ENCODE results near the gene KMT2A.
"Not testable (repeated sequence)": the region's sequence is repeated elsewhere in the genome, so short reads cannot be mapped to it uniquely, and the experiment has no call there.

Gene KMT2A

GRCh38 chr11:118435290-118435892 is 901 bp upstream of the KMT2A start:
- peak; percentile 87 for DNase-seq

GRCh38 chr11:118436639-118437207 is 431 bp downstream of the KMT2A start:
- peak; percentile 68 for DNase-seq

GRCh38 chr11:118437208-118438125 is 1.2 kb downstream of the KMT2A start:
- DNase-seq = peak; percentile 79

DNA sequence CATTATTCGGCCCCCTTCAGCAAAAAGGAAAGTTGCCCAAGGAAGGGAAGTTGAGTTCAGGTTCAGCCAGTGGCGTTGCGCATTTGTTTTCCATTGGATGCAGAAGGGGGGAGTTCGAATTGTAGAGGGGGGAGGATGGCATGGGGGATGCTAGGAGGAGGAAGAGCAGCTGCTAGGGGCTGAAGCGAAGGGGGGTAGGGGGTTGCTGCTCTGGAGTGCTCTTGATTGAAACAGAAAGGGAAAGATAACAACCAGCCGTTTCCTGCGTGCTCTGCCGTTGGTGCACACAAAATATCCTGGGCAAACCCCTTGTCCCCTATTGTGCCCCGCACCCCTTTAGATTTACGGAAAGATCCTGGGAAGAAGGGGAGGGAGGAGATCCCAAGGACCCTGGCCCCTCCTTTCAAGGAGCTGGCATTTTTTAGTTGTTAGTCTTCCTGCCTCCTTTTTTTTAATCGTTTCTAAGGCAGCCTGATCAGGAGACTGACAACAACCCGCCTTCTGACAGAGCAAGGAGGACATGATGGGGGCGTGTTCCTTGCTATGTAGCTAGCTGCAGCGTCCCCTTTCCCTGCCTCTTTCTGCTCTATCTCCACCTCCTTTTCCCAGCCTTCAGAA is 2.1 kb downstream of the KMT2A start:
- peak; percentile 37 for DNase-seq

GRCh38 chr11:118439646-118440045 is 3.4 kb downstream of the KMT2A start:
- DNase-seq = no peak

DNA sequence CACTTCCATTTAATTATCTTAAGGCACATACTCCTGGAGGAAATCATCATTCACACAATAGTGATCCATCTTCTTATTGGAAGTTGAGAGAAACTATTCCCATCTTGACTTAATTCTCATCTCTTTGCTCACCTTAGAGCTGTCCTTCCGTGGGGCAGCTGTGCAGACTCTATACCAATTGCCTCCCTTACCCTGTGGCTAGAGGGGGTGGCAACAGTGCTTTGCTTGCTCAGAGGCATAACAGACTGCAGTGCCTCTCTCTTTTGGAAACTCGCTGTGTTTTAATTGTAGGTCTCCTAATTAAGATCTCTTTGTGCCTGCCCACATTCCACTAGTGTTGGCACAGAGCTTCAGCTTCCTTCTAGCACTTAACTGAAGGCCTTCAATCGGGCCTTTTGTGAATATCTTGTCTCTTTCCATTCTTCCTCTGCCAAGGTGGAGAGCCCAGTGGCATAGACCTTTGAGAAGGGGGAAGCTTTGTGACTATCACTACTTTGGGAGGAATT is 5.5 kb downstream of the KMT2A start:
- no peak for DNase-seq

DNA sequence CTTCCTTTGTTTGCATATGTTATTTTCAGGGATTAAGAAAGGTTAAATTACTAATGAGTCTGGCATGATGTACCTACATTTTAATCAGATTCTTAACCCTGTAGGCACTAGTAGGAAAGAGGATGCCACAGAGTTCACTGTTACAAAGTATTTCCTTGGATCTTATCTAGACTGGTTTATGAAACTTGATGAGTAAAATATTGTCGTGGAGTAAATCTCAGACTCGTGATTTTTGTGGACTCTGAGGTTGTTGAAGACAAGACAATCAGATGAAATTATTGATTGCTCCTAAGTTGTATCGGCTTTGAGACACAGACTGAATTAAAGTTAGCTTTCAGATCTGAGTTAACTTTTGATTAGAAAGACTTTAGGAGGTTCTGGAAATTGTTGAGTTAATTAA is 6.0 kb downstream of the KMT2A start:
- DNase-seq = no peak

DNA sequence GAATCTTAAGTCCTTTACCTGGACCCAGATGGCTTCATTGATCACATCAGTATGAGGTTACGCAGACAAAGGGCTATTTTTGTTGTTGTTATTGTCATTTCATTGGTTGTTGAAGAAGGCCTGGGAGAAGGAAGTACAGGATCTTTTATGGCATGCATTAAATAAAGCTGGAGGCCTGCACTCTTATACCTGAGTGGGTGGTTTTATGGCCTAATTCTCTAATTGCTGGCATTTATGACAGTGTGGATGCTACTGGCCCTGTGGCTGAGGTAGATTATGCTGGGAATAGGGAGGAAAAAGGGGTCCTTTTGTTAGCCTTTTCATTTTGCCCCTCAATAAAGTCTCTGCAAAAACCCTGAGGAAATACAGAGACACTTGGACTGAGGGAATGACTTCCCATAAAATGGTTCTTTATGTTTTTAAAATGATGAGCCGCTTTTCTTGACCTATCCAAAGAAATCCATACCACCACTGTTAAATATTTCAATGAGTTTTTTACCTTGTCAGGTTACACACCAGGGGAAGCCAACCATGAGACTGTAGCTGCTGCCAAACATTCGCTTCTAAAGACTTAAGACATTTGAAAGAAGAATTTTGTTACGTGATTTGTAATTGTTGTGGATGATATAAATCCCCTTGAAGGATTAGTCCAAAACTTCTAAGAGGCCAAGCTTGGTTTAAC is 6.8 kb downstream of the KMT2A start:
- no peak for DNase-seq

GRCh38 chr11:118443590-118444218 is 7.4 kb downstream of the KMT2A start:
- no peak for DNase-seq

DNA sequence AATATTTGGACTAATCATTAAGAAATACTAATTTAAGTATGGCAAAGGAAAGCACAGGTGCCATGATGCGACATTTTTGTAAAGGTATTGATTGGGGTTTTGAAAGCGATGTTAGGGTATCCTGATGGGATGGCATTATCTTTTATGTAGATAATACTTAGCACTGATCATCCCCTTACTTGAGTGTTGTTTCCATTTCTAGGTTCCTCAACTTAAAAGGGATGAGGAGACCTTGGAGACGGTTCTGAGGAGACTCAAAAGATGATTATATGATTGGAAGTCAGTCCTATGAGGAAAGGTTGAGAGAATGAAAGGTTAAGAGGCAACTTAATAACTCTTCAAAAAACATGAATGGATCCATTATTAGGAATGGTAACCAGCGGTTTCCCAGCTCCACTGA is 11.1 kb downstream of the KMT2A start:
- DNase-seq = no peak

DNA sequence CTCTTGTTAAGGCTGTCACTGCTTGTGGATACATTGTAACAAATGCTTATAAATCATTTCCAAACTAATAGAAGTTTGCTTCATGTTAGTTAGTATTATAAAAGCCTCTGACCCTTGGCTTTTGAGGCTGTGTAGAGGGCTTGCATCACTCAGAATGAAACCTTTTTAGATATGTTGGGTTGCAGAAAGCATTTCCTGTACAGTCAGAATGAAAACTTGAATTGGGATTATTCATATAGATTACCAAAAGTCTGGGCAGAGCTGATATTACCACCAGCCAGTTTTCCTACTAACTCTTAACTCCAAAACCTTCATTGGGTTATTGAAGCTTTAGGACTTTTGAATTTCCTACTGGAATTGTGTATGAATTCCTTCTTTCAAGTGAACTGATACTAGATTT is 12.0 kb downstream of the KMT2A start:
- no peak for DNase-seq

DNA sequence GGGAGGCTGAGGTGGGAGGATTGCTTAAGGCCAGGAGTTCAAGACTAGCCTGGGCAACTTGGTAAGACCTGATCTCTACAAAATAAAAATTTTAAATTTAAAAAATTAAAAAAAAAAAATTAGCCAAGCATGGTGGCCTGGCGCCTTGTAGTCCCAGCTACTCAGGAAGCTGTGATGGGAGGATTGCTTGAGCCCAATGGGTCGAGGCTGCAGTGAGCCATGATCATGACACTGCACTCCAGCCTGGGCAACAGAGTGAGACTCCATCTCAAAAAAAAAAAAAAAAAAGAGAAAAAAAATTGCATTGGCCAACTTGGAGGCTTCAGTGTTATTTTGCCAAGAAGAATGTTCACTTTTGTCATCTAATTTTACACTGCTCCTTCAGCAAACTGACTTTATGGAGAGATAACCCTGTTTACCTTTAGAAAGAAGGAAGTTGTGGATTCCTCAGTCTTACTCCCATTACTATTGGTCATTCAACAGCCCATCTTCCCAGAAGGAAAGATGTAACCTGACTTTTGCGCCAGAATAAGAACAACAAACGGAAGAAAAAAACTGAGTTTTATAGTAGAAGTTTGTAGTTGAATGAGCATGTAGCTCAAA is 13.1 kb downstream of the KMT2A start:
- no peak for DNase-seq

- no peak for DNase-seq
These were observed 14.2 kb downstream of the KMT2A start for GRCh38 chr11:118450451-118450850.

DNA sequence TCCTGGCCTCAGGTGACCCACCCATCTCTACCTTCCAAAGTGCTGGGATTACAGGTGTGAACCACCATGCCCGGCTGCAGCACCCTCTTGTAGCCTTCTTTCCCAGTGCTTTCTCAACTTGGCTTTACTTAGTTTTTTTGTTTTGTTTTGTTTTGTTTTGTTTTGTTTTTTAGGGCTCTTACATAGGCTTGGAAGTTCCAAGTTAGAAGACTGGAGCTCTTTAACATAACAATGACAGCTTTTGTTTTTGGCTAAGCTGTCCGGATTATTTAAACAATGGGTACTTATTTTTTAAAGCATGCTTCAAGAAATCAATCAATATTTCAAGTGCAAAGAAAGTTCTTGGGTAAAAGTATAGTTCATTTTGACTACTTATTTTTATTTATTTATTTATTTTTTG is 25.9 kb downstream of the KMT2A start:
- no peak for DNase-seq

DNA sequence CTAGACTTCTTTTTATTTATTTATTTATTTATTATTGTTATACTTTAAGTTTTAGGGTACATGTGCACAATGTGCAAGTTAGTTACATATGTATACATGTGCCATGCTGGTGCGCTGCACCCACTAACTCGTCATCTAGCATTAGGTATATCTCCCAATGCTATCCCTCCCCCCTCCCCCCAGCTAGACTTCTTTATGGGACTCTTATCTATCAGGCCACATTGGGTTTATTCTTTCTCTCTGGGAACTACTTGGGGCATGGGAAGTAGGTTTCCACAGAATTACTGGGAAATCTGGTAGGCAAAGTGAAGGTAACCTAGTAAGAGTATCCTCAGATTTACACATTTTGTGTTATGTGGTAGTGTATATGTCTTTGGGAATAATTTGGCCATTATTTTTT is 32.7 kb downstream of the KMT2A start:
- DNase-seq = not testable (repeated sequence)

- DNase-seq = no peak
These were observed 34.7 kb downstream of the KMT2A start for GRCh38 chr11:118471030-118471429.

DNA sequence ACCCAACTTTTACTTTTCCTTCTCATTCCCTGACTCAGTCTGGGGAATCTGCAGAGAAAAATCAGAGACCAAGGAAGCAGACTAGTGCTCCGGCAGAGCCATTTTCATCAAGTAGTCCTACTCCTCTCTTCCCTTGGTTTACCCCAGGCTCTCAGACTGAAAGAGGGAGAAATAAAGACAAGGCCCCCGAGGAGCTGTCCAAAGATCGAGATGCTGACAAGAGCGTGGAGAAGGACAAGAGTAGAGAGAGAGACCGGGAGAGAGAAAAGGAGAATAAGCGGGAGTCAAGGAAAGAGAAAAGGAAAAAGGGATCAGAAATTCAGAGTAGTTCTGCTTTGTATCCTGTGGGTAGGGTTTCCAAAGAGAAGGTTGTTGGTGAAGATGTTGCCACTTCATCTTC is 37.2 kb downstream of the KMT2A start:
- no peak for DNase-seq

DNA sequence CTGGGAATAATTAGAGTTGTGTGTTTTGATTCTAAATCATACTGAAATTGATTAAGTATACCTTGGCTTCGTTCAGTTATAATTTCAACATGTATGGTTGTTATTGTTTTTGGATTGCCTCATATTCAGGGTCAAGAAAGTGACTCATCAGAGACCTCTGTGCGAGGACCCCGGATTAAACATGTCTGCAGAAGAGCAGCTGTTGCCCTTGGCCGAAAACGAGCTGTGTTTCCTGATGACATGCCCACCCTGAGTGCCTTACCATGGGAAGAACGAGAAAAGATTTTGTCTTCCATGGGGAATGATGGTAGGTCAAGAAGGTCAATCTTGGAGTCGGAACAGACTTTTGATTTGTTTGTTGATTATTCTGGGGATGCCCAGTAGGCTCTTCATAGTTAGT is 40.4 kb downstream of the KMT2A start:
- no peak for DNase-seq

DNA sequence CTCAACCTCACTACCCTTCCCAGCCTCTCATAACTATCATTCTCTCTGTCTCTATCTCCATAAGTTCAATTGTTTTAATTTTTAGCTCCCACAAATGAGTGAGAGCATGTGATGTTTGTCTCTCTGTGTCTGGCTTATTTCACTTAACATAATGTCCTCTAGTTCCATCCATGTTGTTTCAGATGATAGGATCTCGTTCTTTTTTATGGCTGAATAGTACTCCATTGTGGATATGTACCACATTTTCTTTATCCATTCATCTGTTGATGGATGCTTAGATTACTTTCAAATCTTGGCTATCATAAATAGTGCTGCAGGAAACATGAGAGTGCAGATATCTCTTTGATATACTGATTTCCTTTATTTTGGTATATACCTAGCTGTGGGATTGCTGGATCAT is 44.9 kb downstream of the KMT2A start:
- DNase-seq = not testable (repeated sequence)

DNA sequence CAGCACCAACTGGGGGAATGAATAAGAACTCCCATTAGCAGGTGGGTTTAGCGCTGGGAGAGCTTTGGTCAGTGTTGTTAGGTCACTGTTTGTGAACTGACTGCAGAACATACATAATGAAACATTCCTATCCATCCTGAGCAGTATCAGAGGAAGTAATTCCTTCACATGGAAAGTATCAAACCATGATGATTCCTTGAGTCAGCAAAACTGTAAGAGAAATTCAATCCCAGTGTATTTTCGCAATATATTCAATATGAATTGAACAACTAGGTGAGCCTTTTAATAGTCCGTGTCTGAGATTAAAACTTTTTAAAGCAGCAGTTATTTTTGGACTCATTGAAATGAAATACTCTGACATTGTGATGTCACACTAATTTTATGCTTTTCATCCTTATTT is 48.1 kb downstream of the KMT2A start:
- no peak for DNase-seq

- peak; percentile 15 for DNase-seq
These were observed 49.0 kb downstream of the KMT2A start for GRCh38 chr11:118485273-118485672.
